K562 (cell line): ENCODE data around the gene HMCN1. TPM values are rescaled to one million over a fixed set of nuclear protein-coding genes. Genes with fewer than 3 reads are reported as not detected.

Experiments
- EP400 ChIP-seq: fragments of 450-650 bp; IDR thresholded peaks from 2 replicates; pipeline ENCODE4 v1.6.1; 2017; ENCODE audit warnings: antibody characterized with exemption, mild to moderate bottlenecking, moderate library complexity
- HDAC3 ChIP-seq: fragments of 450-650 bp; IDR thresholded peaks from 2 replicates; pipeline ENCODE4 v1.6.1; 2018; ENCODE audit warnings: borderline replicate concordance, mild to moderate bottlenecking, moderate library complexity; ENCODE audit not compliant: partially characterized antibody
- KDM1A ChIP-seq, 2 experiments: fragments of 450-650 bp; IDR thresholded peaks; 2 replicates each; pipeline ENCODE4 v1.6.1; 2016; ENCODE audit warnings: mild to moderate bottlenecking in 2 of 2
- L3MBTL2 ChIP-seq: fragments of 450-650 bp; IDR thresholded peaks from 2 replicates; pipeline ENCODE4 v1.6.1; 2016; ENCODE audit warnings: mild to moderate bottlenecking, moderate library complexity
- POLR2A ChIP-seq: fragments of 450-650 bp; conservative IDR thresholded peaks from 2 replicates; pipeline ENCODE4 v1.6.1; 2016
- RBM17 ChIP-seq: fragments of 200-400 bp; formaldehyde crosslinking; IDR thresholded peaks from 2 replicates; pipeline ENCODE4 v1.6.1; 2017; ENCODE audit warnings: low read depth, mild to moderate bottlenecking, low read length, borderline replicate concordance
- SIN3A ChIP-seq, 2 experiments: fragments of 150-350 bp in 1 of 2; IDR thresholded peaks; 2 replicates each; pipeline ENCODE4 v1.6.1; 2011 to 2016; ENCODE audit warnings: borderline replicate concordance in 2 of 2, low read depth in 2 of 2, low read length in 2 of 2, mild to moderate bottlenecking in 2 of 2, moderate library complexity in 2 of 2; ENCODE audit not compliant: control insufficient read depth in 1 of 2
- SMARCA4 ChIP-seq: fragments of 450-650 bp; IDR thresholded peaks from 2 replicates; pipeline ENCODE4 v1.6.1; 2016
- SRSF9 ChIP-seq: fragments of 200-400 bp; formaldehyde crosslinking; IDR thresholded peaks from 2 replicates; pipeline ENCODE4 v1.6.1; 2017; ENCODE audit warnings: low read depth, low read length, borderline replicate concordance
- ZNF77 ChIP-seq: fragments of 250-450 bp; sonication (Bioruptor Pico); IDR thresholded peaks from 2 replicates; pipeline ENCODE4 v1.5.0; 2020
- polyA plus RNA-seq, 8 experiments: library from polyadenylated mRNA; depleted of rRNA in 4 of 8; stranded (reverse) in 5 of 8; unstranded in 3 of 8; fragments of >200 nt; fragmentation: Nextera tagmentation in 2 of 8; fragmentation: Illumina TruSeq in 1 of 8; extraction: Ambion mirVana in 2 of 8; extraction: Trizol in 1 of 8; gene quantifications; 2 replicates each; pipeline versions ENCODE4 v1.2.1 to v1.2.3, GENCODE V29; 2011 to 2014; ENCODE audit warnings: inconsistent platforms in 1 of 8, missing spikeins in 1 of 8
- total RNA-seq, 7 experiments: library from RNA; depleted of rRNA in 6 of 7; stranded (reverse); fragments of >200 nt in 6 of 7; fragmentation: Illumina TruSeq in 2 of 7; extraction: Trizol in 2 of 7; gene quantifications; 2 replicates each; pipeline versions ENCODE4 v1.2.1 to v1.2.3, GENCODE V29; 2011 to 2021; ENCODE audit warnings: low replicate concordance in 1 of 7
- TF ChIP-seq, protein P1 (sequence below), 2 experiments: fragments of 150-350 bp in 1 of 2; IDR thresholded peaks; 2 replicates each; pipeline ENCODE4 v1.6.1; 2012 to 2016; ENCODE audit warnings: low read depth in 2 of 2, low read length in 2 of 2, mild to moderate bottlenecking in 1 of 2, moderate library complexity in 1 of 2
- TF ChIP-seq, protein P2 (sequence below): conservative IDR thresholded peaks from 2 replicates; pipeline ENCODE4 v1.6.1; 2011; ENCODE audit warnings: low read depth, mild to moderate bottlenecking, low read length; ENCODE audit not compliant: control insufficient read depth
- TF ChIP-seq, protein P3 (sequence below), 2 experiments: IDR thresholded peaks; 2 replicates each; pipeline ENCODE4 v1.6.1; 2012; ENCODE audit warnings: improper control_type of control experiment in 2 of 2, low read depth in 2 of 2, low read length in 2 of 2, borderline replicate concordance in 1 of 2
- TF ChIP-seq, protein P4 (sequence below): fragments of 450-650 bp; IDR thresholded peaks from 2 replicates; pipeline ENCODE4 v1.7.0; 2016; ENCODE audit warnings: borderline replicate concordance
- TF ChIP-seq, protein P5 (sequence below): fragments of 250-450 bp; sonication (Bioruptor Pico); IDR thresholded peaks from 2 replicates; pipeline ENCODE4 v1.8.0; 2021; ENCODE audit warnings: borderline replicate concordance, mild to moderate bottlenecking, moderate library complexity; ENCODE audit not compliant: poor library complexity, severe bottlenecking
- TF ChIP-seq, protein P6 (sequence below): sonication (generic); formaldehyde crosslinking; IDR thresholded peaks from 2 replicates; pipeline ENCODE4 v1.4.0; 2020; ENCODE audit warnings: mild to moderate bottlenecking, missing genetic modification reagents

Gene HMCN1
- total and polyA plus RNA-seq, 9 of the 15 experiments (the other 6 are each of a cell fraction or from before 2014, with no cell fraction given): 0.07 to 0.36 (median 0.21) TPM

DNA sequence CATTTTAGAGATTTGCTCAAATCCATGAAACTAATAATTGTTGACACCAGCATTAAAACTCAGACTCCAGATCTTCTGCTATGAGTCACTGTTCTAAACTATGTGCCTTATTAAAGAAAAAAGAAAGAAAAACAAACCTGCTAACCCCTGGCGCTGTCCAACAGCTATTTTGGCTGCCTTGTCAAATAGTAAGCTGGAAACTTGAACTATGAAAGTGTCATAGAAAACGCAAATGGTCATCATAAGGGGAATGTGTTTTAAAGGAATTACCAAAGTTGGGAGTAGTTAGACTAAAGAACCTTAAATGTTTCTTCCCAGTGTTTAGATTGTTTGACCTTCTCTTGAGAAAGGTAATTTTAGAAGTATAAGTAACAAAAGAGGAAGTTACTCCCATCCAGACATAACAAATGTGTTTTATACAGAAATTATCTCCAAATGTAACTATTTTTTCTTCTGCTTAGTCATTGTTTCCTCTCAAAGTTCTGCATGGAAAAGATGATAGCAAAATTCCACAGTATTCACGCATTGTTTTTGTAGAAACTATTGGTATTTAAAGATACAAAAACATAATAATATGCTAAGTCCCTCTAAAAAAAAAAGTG lies 368.5 kb downstream of the HMCN1 start (continued):
- TF ChIP-seq, protein P1, sequence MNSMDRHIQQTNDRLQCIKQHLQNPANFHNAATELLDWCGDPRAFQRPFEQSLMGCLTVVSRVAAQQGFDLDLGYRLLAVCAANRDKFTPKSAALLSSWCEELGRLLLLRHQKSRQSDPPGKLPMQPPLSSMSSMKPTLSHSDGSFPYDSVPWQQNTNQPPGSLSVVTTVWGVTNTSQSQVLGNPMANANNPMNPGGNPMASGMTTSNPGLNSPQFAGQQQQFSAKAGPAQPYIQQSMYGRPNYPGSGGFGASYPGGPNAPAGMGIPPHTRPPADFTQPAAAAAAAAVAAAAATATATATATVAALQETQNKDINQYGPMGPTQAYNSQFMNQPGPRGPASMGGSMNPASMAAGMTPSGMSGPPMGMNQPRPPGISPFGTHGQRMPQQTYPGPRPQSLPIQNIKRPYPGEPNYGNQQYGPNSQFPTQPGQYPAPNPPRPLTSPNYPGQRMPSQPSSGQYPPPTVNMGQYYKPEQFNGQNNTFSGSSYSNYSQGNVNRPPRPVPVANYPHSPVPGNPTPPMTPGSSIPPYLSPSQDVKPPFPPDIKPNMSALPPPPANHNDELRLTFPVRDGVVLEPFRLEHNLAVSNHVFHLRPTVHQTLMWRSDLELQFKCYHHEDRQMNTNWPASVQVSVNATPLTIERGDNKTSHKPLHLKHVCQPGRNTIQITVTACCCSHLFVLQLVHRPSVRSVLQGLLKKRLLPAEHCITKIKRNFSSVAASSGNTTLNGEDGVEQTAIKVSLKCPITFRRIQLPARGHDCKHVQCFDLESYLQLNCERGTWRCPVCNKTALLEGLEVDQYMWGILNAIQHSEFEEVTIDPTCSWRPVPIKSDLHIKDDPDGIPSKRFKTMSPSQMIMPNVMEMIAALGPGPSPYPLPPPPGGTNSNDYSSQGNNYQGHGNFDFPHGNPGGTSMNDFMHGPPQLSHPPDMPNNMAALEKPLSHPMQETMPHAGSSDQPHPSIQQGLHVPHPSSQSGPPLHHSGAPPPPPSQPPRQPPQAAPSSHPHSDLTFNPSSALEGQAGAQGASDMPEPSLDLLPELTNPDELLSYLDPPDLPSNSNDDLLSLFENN (IDR thresholded peaks at IDR 0.05; ENCODE audit: low read depth in 2 of 2, low read length in 2 of 2): no peak
- no peak for TF ChIP-seq SIN3A (IDR thresholded peaks at IDR 0.05; ENCODE audit: borderline replicate concordance in 2 of 2, control insufficient read depth in 1 of 2, low read depth in 2 of 2, low read length in 2 of 2)
- TF ChIP-seq, protein P2, sequence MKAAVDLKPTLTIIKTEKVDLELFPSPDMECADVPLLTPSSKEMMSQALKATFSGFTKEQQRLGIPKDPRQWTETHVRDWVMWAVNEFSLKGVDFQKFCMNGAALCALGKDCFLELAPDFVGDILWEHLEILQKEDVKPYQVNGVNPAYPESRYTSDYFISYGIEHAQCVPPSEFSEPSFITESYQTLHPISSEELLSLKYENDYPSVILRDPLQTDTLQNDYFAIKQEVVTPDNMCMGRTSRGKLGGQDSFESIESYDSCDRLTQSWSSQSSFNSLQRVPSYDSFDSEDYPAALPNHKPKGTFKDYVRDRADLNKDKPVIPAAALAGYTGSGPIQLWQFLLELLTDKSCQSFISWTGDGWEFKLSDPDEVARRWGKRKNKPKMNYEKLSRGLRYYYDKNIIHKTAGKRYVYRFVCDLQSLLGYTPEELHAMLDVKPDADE: no peak
- peak; percentile 71 for TF ChIP-seq HDAC3
- peak; percentile 70 for TF ChIP-seq SMARCA4
- TF ChIP-seq, protein P3, sequence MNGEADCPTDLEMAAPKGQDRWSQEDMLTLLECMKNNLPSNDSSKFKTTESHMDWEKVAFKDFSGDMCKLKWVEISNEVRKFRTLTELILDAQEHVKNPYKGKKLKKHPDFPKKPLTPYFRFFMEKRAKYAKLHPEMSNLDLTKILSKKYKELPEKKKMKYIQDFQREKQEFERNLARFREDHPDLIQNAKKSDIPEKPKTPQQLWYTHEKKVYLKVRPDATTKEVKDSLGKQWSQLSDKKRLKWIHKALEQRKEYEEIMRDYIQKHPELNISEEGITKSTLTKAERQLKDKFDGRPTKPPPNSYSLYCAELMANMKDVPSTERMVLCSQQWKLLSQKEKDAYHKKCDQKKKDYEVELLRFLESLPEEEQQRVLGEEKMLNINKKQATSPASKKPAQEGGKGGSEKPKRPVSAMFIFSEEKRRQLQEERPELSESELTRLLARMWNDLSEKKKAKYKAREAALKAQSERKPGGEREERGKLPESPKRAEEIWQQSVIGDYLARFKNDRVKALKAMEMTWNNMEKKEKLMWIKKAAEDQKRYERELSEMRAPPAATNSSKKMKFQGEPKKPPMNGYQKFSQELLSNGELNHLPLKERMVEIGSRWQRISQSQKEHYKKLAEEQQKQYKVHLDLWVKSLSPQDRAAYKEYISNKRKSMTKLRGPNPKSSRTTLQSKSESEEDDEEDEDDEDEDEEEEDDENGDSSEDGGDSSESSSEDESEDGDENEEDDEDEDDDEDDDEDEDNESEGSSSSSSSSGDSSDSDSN (IDR thresholded peaks at IDR 0.05; ENCODE audit: borderline replicate concordance in 1 of 2, low read depth in 2 of 2, low read length in 2 of 2): no peak
- TF ChIP-seq POLR2A: no peak
- TF ChIP-seq KDM1A (IDR thresholded peaks at IDR 0.05): no peak
- TF ChIP-seq L3MBTL2: no peak
- TF ChIP-seq, protein P4, sequence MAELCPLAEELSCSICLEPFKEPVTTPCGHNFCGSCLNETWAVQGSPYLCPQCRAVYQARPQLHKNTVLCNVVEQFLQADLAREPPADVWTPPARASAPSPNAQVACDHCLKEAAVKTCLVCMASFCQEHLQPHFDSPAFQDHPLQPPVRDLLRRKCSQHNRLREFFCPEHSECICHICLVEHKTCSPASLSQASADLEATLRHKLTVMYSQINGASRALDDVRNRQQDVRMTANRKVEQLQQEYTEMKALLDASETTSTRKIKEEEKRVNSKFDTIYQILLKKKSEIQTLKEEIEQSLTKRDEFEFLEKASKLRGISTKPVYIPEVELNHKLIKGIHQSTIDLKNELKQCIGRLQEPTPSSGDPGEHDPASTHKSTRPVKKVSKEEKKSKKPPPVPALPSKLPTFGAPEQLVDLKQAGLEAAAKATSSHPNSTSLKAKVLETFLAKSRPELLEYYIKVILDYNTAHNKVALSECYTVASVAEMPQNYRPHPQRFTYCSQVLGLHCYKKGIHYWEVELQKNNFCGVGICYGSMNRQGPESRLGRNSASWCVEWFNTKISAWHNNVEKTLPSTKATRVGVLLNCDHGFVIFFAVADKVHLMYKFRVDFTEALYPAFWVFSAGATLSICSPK: no peak
- TF ChIP-seq, protein P5, sequence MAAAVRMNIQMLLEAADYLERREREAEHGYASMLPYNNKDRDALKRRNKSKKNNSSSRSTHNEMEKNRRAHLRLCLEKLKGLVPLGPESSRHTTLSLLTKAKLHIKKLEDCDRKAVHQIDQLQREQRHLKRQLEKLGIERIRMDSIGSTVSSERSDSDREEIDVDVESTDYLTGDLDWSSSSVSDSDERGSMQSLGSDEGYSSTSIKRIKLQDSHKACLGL (CRISPR knock-in tag): no peak
- no peak for TF ChIP-seq SRSF9
- TF ChIP-seq RBM17: no peak
- no peak for TF ChIP-seq ZNF77
- TF ChIP-seq, protein P6, sequence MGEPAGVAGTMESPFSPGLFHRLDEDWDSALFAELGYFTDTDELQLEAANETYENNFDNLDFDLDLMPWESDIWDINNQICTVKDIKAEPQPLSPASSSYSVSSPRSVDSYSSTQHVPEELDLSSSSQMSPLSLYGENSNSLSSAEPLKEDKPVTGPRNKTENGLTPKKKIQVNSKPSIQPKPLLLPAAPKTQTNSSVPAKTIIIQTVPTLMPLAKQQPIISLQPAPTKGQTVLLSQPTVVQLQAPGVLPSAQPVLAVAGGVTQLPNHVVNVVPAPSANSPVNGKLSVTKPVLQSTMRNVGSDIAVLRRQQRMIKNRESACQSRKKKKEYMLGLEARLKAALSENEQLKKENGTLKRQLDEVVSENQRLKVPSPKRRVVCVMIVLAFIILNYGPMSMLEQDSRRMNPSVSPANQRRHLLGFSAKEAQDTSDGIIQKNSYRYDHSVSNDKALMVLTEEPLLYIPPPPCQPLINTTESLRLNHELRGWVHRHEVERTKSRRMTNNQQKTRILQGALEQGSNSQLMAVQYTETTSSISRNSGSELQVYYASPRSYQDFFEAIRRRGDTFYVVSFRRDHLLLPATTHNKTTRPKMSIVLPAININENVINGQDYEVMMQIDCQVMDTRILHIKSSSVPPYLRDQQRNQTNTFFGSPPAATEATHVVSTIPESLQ (CRISPR knock-in tag): no peak
- TF ChIP-seq EP400: no peak
